ENCODE results near the gene GPN3. TPM values are rescaled to one million over a fixed set of nuclear protein-coding genes. Genes with fewer than 3 reads are reported as not detected.

Gene GPN3
- total RNA-seq, 1 experiment from 2014 or later, result 28.5 TPM

DNA sequence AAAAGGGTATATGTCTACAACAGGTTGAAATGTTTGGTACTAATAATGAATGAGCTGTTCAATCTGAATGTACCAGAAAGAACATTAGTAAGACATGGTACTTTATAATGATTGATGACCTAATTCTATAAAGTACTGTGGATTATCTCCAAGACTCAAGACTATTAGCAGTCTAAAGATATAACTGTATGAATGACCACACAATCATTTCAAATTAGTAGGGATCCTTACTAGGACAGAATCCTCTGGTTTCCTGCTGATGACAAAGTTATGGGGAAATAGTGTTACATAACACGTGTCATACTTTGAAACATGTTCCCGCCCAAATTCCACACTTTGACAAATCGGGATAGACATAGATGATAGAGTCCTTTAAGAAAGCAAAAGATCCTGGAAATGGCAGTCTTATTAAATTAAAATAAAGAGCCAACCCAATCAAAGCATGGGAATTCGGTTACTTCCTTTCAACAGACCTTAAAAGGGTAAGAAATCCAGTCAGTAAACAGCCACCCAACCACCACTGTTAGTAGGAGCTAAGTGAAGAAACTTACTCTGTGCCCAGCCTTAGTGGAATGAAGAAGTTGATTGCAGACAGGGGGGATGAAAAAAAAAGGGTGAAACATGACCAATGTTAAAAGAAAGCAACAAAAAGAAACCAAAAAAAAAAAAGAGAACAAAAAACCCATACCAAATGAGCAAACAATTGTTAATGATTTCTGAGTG, 31.1 kb upstream of the GPN3 start:
- Histone ChIP-seq H3K9me2 (ENCODE audit: insufficient read depth) (no peaks in the 10 kb centered on the region), H3K4me1 (replicated peaks; ENCODE audit: insufficient read depth) (peaks cover 22% of the 10 kb centered on the region), H3K36me3 (ENCODE audit: low read depth) (peaks cover 34% of the 10 kb centered on the region), H3K4me2 (peak overlapping the region; percentile 92), H3K79me2 (ENCODE audit: low read depth) (peaks cover 58% of the 10 kb centered on the region), H4K20me1 (ENCODE audit: insufficient read depth) (0 out of 2 replicates have a peak, but pooled peaks cover 3% of the 10 kb centered on the region), H3K4me3 (no peak overlapping the region), H3K27me3 (ENCODE audit: insufficient read depth, low read depth) (no peaks in the 10 kb centered on the region), H3K27ac (peak overlapping the region; percentile 85), H3K9me3 (ENCODE audit: insufficient read depth, low read depth) (no peaks in the 10 kb centered on the region), H2AFZ (no peak overlapping the region), H3F3A (ENCODE audit: insufficient read depth, low read depth) (peaks cover 35% of the 10 kb centered on the region)
- CTCF ChIA-PET, result interaction anchor here (0.7 kb wide), 1 partner anchor 47 kb away, joined by 3 read pairs; no protein-coding TSS in a partner anchor
- POLR2A ChIA-PET (ENCODE audit: unreplicated experiment), result no interaction called here
- intact Hi-C loops (cut with micrococcal nuclease; ENCODE audit: unreplicated experiment), result no loop called here
- DNase-seq, result no peak
- BruUV-seq (replicated peaks), result no TSS peak
- no peak for TF ChIP-seq EZH2 (IDR thresholded peaks at IDR 0.05; ENCODE audit: low read depth)

DNA sequence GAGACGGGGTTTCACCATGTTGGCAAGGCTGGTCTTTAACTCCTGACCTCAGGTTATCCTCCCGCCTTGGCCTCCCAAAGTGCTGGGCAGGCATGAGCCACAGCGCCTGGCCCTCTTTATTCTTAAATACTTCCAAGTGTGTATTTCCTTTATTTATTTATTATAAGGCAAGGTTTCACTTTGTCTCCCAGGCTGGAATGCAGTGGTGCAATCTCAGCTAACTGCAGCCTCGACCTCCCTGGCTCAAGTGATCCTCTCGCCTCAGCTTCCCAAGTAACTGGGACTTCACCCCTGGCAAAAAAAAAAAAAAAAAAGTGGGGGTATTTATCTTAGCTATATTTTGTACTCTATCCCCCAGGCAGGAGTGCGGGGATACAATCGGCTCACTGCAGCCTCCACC, 7.4 kb upstream of the GPN3 start:
- peaks cover 2% of the 10 kb centered on the region; the same call in 1 of the 2 replicates for H3K79me2 ChIP-seq (ENCODE audit: low read depth)
- no peaks in the 10 kb centered on the region for H4K20me1 ChIP-seq (ENCODE audit: insufficient read depth)
- ChIA-PET POLR2A (ENCODE audit: unreplicated experiment) (interaction anchor here (0.6 kb wide), 1 partner anchor 9 kb away, joined by 8 read pairs; no protein-coding TSS in a partner anchor), CTCF (interaction anchor here (0.6 kb wide), 1 partner anchor 127 kb away, joined by 9 read pairs; no protein-coding TSS in a partner anchor)
- H3K4me3 ChIP-seq, result no peak overlapping the region
- no peak overlapping the region for H3K4me2 ChIP-seq
- H3K4me1 ChIP-seq (replicated peaks; ENCODE audit: insufficient read depth), result no peaks in the 10 kb centered on the region
- no peaks in the 10 kb centered on the region for H3K27me3 ChIP-seq (ENCODE audit: insufficient read depth, low read depth)
- no peak overlapping the region for H2AFZ ChIP-seq
- H3F3A ChIP-seq (ENCODE audit: insufficient read depth, low read depth), result no peaks in the 10 kb centered on the region
- intact Hi-C loops (cut with micrococcal nuclease; ENCODE audit: unreplicated experiment), result no loop called here
- no peak overlapping the region for H3K27ac ChIP-seq
- H3K9me2 ChIP-seq (ENCODE audit: insufficient read depth), result no peaks in the 10 kb centered on the region
- no peaks in the 10 kb centered on the region for H3K9me3 ChIP-seq (ENCODE audit: insufficient read depth, low read depth)
- no TSS peak for BruUV-seq (replicated peaks)
- H3K36me3 ChIP-seq (ENCODE audit: low read depth), result no peaks in the 10 kb centered on the region
- DNase-seq, result no peak
- TF ChIP-seq, protein P1, sequence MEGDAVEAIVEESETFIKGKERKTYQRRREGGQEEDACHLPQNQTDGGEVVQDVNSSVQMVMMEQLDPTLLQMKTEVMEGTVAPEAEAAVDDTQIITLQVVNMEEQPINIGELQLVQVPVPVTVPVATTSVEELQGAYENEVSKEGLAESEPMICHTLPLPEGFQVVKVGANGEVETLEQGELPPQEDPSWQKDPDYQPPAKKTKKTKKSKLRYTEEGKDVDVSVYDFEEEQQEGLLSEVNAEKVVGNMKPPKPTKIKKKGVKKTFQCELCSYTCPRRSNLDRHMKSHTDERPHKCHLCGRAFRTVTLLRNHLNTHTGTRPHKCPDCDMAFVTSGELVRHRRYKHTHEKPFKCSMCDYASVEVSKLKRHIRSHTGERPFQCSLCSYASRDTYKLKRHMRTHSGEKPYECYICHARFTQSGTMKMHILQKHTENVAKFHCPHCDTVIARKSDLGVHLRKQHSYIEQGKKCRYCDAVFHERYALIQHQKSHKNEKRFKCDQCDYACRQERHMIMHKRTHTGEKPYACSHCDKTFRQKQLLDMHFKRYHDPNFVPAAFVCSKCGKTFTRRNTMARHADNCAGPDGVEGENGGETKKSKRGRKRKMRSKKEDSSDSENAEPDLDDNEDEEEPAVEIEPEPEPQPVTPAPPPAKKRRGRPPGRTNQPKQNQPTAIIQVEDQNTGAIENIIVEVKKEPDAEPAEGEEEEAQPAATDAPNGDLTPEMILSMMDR (conservative IDR thresholded peaks at IDR 0.05), result no peak
- no peak for TF ChIP-seq EZH2 (IDR thresholded peaks at IDR 0.05; ENCODE audit: low read depth)

DNA sequence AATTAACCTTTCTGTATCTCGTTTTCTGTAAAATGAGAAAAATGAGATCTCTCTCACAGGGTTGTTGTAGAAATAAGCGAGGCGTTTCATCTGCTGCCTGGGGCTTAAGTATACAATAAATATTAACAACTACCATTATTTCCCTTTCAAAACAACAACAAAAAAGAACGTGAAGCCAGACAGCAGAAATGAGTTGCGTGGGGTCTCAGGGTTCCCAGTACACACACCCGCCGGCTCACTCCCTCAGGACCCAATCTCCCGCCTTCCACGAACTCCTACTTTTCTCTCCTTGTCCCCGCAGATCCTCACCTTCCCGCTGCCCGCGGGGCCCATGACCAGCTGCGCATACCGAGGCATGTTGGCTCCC, 227 bp downstream of the GPN3 start:
- no peaks in the 10 kb centered on the region for H3K36me3 ChIP-seq (ENCODE audit: low read depth)
- no peaks in the 10 kb centered on the region for H3K27me3 ChIP-seq (ENCODE audit: insufficient read depth, low read depth)
- H3K27ac ChIP-seq, result peak overlapping the region; percentile 18; the same call in 1 of the 2 replicates
- intact Hi-C loops (cut with micrococcal nuclease; ENCODE audit: unreplicated experiment), result loop anchor here (1.0 to 2.0 kb wide), 3 partner anchors 18 to 85 kb away; partner anchors contain the start of genes ARPC3, RAD9B and VPS29
- no TSS peak for BruUV-seq (replicated peaks)
- ChIA-PET POLR2A (ENCODE audit: unreplicated experiment) (interaction anchor here (0.6 to 1.2 kb wide), 5 partner anchors 18 to 1789 kb away, joined by 3 to 13 read pairs (median 7); partner anchors contain the start of gene ARPC3), CTCF (interaction anchor here (0.6 to 2.7 kb wide), 3 partner anchors 18 to 368 kb away, joined by 5 to 16 read pairs (median 10); partner anchors contain the start of gene ARPC3)
- H3F3A ChIP-seq (ENCODE audit: insufficient read depth, low read depth), result peaks cover 6% of the 10 kb centered on the region; the same call in 1 of the 2 replicates
- H3K4me1 ChIP-seq (replicated peaks; ENCODE audit: insufficient read depth), result peaks cover 18% of the 10 kb centered on the region
- peak overlapping the region; percentile 95 for H2AFZ ChIP-seq
- no peaks in the 10 kb centered on the region for H4K20me1 ChIP-seq (ENCODE audit: insufficient read depth)
- no peak for DNase-seq
- H3K4me3 ChIP-seq, result peak overlapping the region; percentile 81
- no peaks in the 10 kb centered on the region for H3K9me2 ChIP-seq (ENCODE audit: insufficient read depth)
- H3K9me3 ChIP-seq (ENCODE audit: insufficient read depth, low read depth), result no peaks in the 10 kb centered on the region
- H3K4me2 ChIP-seq, result peak overlapping the region; percentile 98
- peaks cover 34% of the 10 kb centered on the region for H3K79me2 ChIP-seq (ENCODE audit: low read depth)
- no peak for TF ChIP-seq EZH2 (IDR thresholded peaks at IDR 0.05; ENCODE audit: low read depth)
- TF ChIP-seq, protein P1 (conservative IDR thresholded peaks at IDR 0.05), result no peak
